Fibroblast of lung (primary cell): ENCODE data around the gene ARF1. TPM values are rescaled to one million over a fixed set of nuclear protein-coding genes. Genes with fewer than 3 reads are reported as not detected.

Experiments
- DNase-seq, 2 donors: peaks; one replicate each; pipeline versions ENCODE4 v3.0.0 to v3.0.0-alpha.2; 2010; ENCODE audit warnings: low read depth in 2 of 2
- H2AFZ ChIP-seq: 2 replicates; pipeline ENCODE4 v1.5.1; 2012; ENCODE audit warnings: low read length, control low read depth, inconsistent platforms
- H3K27ac ChIP-seq: 2 replicates; pipeline ENCODE4 v1.5.1; 2011; ENCODE audit warnings: low read length, control low read depth; ENCODE audit not compliant: insufficient read depth
- H3K27me3 ChIP-seq: 2 replicates; pipeline ENCODE4 v1.5.1; 2011; ENCODE audit warnings: mild to moderate bottlenecking, low read length; ENCODE audit not compliant: control insufficient read depth, insufficient read depth
- H3K36me3 ChIP-seq: 2 replicates; pipeline ENCODE4 v1.5.1; 2011; ENCODE audit warnings: low read length; ENCODE audit not compliant: control insufficient read depth, insufficient read depth
- H3K4me1 ChIP-seq: 2 replicates; pipeline ENCODE4 v1.5.1; 2011; ENCODE audit warnings: low read length; ENCODE audit not compliant: control insufficient read depth, insufficient read depth; ENCODE audit errors: extremely low read depth
- H3K4me2 ChIP-seq: 2 replicates; pipeline ENCODE4 v1.5.1; 2011; ENCODE audit warnings: low read length, control low read depth; ENCODE audit not compliant: insufficient read depth; ENCODE audit errors: extremely low read depth
- H3K4me3 ChIP-seq, 4 experiments: fragments of 200-600 bp in 1 of 4; sonication (generic) in 1 of 4; replicated peaks in 1 of 4; 2 replicates each; pipeline ENCODE4 v1.5.1; 2011 to 2016; ENCODE audit warnings: low read length in 4 of 4, low read depth in 3 of 4, mild to moderate bottlenecking in 3 of 4, control low read depth in 2 of 4, inconsistent platforms in 1 of 4, mixed read lengths in 1 of 4; ENCODE audit not compliant: insufficient read depth in 1 of 4; ENCODE audit errors: control extremely low read depth in 1 of 4
- H3K79me2 ChIP-seq: 2 replicates; pipeline ENCODE4 v1.5.1; 2012; ENCODE audit warnings: mild to moderate bottlenecking, low read length, inconsistent platforms; ENCODE audit not compliant: control insufficient read depth, insufficient read depth
- H3K9ac ChIP-seq: 2 replicates; pipeline ENCODE4 v1.5.1; 2011; ENCODE audit warnings: mild to moderate bottlenecking, low read length, control low read depth; ENCODE audit not compliant: insufficient read depth
- H3K9me3 ChIP-seq: 2 replicates; pipeline ENCODE4 v1.5.1; 2012; ENCODE audit warnings: low read depth, low read length; ENCODE audit not compliant: control insufficient read depth, insufficient read depth
- H4K20me1 ChIP-seq: 2 replicates; pipeline ENCODE4 v1.5.1; 2011; ENCODE audit warnings: low read length; ENCODE audit not compliant: control insufficient read depth, insufficient read depth; ENCODE audit errors: extremely low read depth
- CTCF ChIP-seq, 2 donors: IDR thresholded peaks in 1 of 2; conservative IDR thresholded peaks in 1 of 2; 1 replicate in 1 of 2; 2 replicates in 1 of 2; pipeline ENCODE4 v1.5.1; 2011 to 2012; ENCODE audit warnings: low read length in 2 of 2, control low read depth in 1 of 2, inconsistent platforms in 1 of 2, low read depth in 1 of 2, mild to moderate bottlenecking in 1 of 2
- EZH2 ChIP-seq: IDR thresholded peaks from 2 replicates; pipeline ENCODE4 v1.5.1; 2012; ENCODE audit warnings: low read length, control low read depth, mild to moderate bottlenecking; ENCODE audit errors: missing control alignments
- polyA plus RNA-seq, 2 donors: library from polyadenylated mRNA; depleted of rRNA in 1 of 2; stranded (reverse) in 1 of 2; unstranded in 1 of 2; fragments of >200 nt; gene quantifications; 2 replicates each; pipeline ENCODE4 v1.2.1, GENCODE V29; 2011 to 2012; ENCODE audit warnings: missing spikeins in 1 of 2
- total RNA-seq: library from RNA; depleted of rRNA; stranded (reverse); fragments of >200 nt; gene quantifications from 2 replicates; pipeline ENCODE4 v1.2.1, GENCODE V29; 2014

ARF1 gene
- total and polyA plus RNA-seq, 2 donors (not counting 1 experiment from before 2014, with no cell fraction given), result 261 to 546 TPM

- Histone ChIP-seq H3K4me3 (no peak overlapping the region), H3K4me1 (no peaks in the 10 kb centered on the region), H3K27me3 (peaks cover 3% of the 10 kb centered on the region), H3K79me2 (no peaks in the 10 kb centered on the region), H3K9ac (no peak overlapping the region), H4K20me1 (no peaks in the 10 kb centered on the region), H3K4me2 (no peak overlapping the region), H3K27ac (no peak overlapping the region), H3K36me3 (no peaks in the 10 kb centered on the region), H2AFZ (no peak overlapping the region), H3K9me3 (no peaks in the 10 kb centered on the region)
- TF ChIP-seq CTCF (conservative IDR thresholded peaks at IDR 0.05 in 1 of 2, IDR thresholded peaks at IDR 0.05 in 1 of 2; ENCODE audit: low read depth in 1 of 2, low read length in 2 of 2), result no peak
- no peak for TF ChIP-seq EZH2
- DNase-seq, result no peak
These were observed 41.0 kb downstream of the ARF1 start for GRCh38 chr1:228123505-228123904.

GRCh38 chr1:228125185-228125584 is 42.7 kb downstream of the ARF1 start:
- peaks cover 3% of the 10 kb centered on the region for H3K27me3 ChIP-seq
- no peaks in the 10 kb centered on the region for H3K79me2 ChIP-seq
- no peak for DNase-seq

GRCh38 chr1:228131766-228132165 is 49.3 kb downstream of the ARF1 start:
- Histone ChIP-seq H4K20me1 (no peaks in the 10 kb centered on the region), H3K9ac (no peak overlapping the region), H3K4me2 (no peak overlapping the region), H3K27me3 (peaks cover 7% of the 10 kb centered on the region), H2AFZ (no peak overlapping the region), H3K4me1 (no peaks in the 10 kb centered on the region), H3K4me3 (no peak overlapping the region), H3K36me3 (no peaks in the 10 kb centered on the region), H3K79me2 (no peaks in the 10 kb centered on the region), H3K27ac (no peak overlapping the region), H3K9me3 (no peaks in the 10 kb centered on the region)
- DNase-seq, result no peak
- no peak for TF ChIP-seq EZH2
- no peak for TF ChIP-seq CTCF (conservative IDR thresholded peaks at IDR 0.05 in 1 of 2, IDR thresholded peaks at IDR 0.05 in 1 of 2; ENCODE audit: low read depth in 1 of 2, low read length in 2 of 2)

More at GRCh38 chr1:228125185-228125584, 42.7 kb downstream of the ARF1 start:
- no peak overlapping the region for H3K9ac ChIP-seq
- no peak overlapping the region for H2AFZ ChIP-seq
- no peaks in the 10 kb centered on the region for H3K36me3 ChIP-seq
- no peaks in the 10 kb centered on the region for H3K9me3 ChIP-seq
- no peaks in the 10 kb centered on the region for H4K20me1 ChIP-seq
- no peak overlapping the region for H3K4me3 ChIP-seq
- no peaks in the 10 kb centered on the region for H3K4me1 ChIP-seq
- H3K4me2 ChIP-seq, result no peak overlapping the region
- no peak overlapping the region for H3K27ac ChIP-seq
- TF ChIP-seq EZH2, result no peak
- TF ChIP-seq CTCF (conservative IDR thresholded peaks at IDR 0.05 in 1 of 2, IDR thresholded peaks at IDR 0.05 in 1 of 2; ENCODE audit: low read depth in 1 of 2, low read length in 2 of 2), result no peak
